ENCODE results near the gene CPED1.

GRCh38 chr7:121048195-121048594 is 59.7 kb downstream of the CPED1 start:
- TF ChIP-seq CTCF (IDR thresholded peaks at IDR 0.05) (no peak), ZFX (IDR thresholded peaks at IDR 0.05; ENCODE audit: borderline replicate concordance) (no peak)

Data from 22Rv1 (cell line).